Activated naive CD4-positive, alpha-beta T cell treated with anti-CD3 and anti-CD28 coated beads for 36 hours (primary cell): ENCODE data around the gene SP7. TPM values are rescaled to one million over a fixed set of nuclear protein-coding genes. Genes with fewer than 3 reads are reported as not detected.
"Not testable (repeated sequence)": the region's sequence is repeated elsewhere in the genome, so short reads cannot be mapped to it uniquely, and the experiment has no call there.

ENCODE experiments used
- CTCF ChIA-PET: fragments of 350-600 bp; sonication (Branson Sonifier 250); formaldehyde crosslinking; loops from one replicate; lab custom pipeline; 2021; ENCODE audit warnings: antibody characterized with exemption; lab: Charles Lee
- DNase-seq: peaks from one replicate; pipeline ENCODE4 v3.0.0-alpha.2; 2020
- H3K27ac Mint-ChIP-seq: one replicate; pipeline ENCODE4 v1.8.0; 2021; ENCODE audit warnings: mild to moderate bottlenecking, mixed read lengths
- H3K27me3 Mint-ChIP-seq: one replicate; pipeline ENCODE4 v1.8.0; 2021; ENCODE audit warnings: low read depth, mixed read lengths
- H3K36me3 Mint-ChIP-seq: one replicate; pipeline ENCODE4 v1.8.0; 2021; ENCODE audit warnings: low read depth, mixed read lengths
- H3K4me1 Mint-ChIP-seq: one replicate; pipeline ENCODE4 v1.8.0; 2021; ENCODE audit warnings: low read depth, mixed read lengths
- H3K4me3 Mint-ChIP-seq: one replicate; pipeline ENCODE4 v1.8.0; 2021; ENCODE audit warnings: mild to moderate bottlenecking, moderate library complexity, mixed read lengths
- H3K9me3 Mint-ChIP-seq: one replicate; pipeline ENCODE4 v1.8.0; 2021; ENCODE audit warnings: mixed read lengths
- intact Hi-C: fragments of 100-400 bp; cut with micrococcal nuclease; formaldehyde crosslinking; loops from one replicate; pipeline ENCODE4 v1.15.1; 2023
- total RNA-seq, 2 experiments: library from RNA; stranded (reverse); gene quantifications; one replicate each; pipeline ENCODE4 v1.2.3, GENCODE V29; 2021

Gene SP7
- total RNA-seq, 2 experiments from 2014 or later = not detected

DNA sequence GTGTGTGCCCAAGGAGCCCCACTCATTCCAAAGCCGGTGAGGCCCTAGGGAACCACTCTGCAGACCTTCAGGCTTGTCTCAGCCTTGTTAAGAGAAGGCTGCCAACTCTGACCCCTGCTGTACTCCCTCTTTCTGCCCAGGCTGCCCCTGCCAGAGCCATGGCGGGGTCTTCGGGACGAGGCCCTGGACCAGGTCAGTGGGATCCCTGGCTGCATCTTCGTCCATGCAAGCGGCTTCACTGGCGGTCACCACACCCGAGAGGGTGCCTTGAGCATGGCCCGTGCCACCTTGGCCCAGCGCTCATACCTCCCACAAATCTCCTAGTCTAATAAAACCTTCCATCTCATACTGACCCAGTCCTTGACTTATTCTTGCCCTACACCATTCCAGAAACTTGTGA is 29.3 kb downstream of the SP7 start:
- no peaks in the 10 kb centered on the region for H3K9me3 Mint-ChIP-seq
- no peak overlapping the region for H3K4me3 Mint-ChIP-seq
- no peak overlapping the region for H3K27ac Mint-ChIP-seq
- CTCF ChIA-PET = interaction anchor here (0.5 kb wide), 1 partner anchor 10 kb away, joined by 4 read pairs; no protein-coding TSS in a partner anchor
- intact Hi-C loops = no loop called here
- H3K27me3 Mint-ChIP-seq = no peaks in the 10 kb centered on the region
- DNase-seq = no peak
- peaks cover 15% of the 10 kb centered on the region for H3K4me1 Mint-ChIP-seq
- peaks cover 27% of the 10 kb centered on the region for H3K36me3 Mint-ChIP-seq

DNA sequence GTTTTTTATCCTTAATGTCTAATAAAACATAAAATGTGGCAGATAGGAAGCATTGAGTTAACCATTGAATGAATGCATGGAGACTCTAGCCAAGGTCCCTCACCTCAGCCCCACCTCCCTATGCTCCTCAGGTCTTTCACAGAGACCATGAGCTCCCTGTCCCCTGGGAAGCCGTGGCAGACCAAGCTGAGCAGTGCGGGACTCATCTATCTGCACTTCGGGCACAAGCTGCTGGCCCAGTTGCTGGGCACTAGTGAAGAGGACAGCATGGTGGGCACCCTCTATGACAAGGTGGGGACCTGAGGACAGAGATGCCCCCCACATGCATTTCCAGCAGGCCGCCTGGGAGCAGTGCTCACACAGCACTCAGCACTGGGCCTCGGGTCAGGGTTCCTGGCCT is 33.3 kb downstream of the SP7 start:
- H3K27ac Mint-ChIP-seq = peak overlapping the region; percentile 25
- H3K4me3 Mint-ChIP-seq = peak overlapping the region; percentile 0
- no peak for DNase-seq
- intact Hi-C loops = no loop called here
- no peaks in the 10 kb centered on the region for H3K27me3 Mint-ChIP-seq
- H3K9me3 Mint-ChIP-seq = no peaks in the 10 kb centered on the region
- peaks cover 44% of the 10 kb centered on the region for H3K36me3 Mint-ChIP-seq
- peaks cover 48% of the 10 kb centered on the region for H3K4me1 Mint-ChIP-seq
- CTCF ChIA-PET = interaction anchor here (0.6 to 3.3 kb wide), 4 partner anchors 19 to 236 kb away, joined by 3 to 23 read pairs (median 3); partner anchors contain the start of gene AAAS

DNA sequence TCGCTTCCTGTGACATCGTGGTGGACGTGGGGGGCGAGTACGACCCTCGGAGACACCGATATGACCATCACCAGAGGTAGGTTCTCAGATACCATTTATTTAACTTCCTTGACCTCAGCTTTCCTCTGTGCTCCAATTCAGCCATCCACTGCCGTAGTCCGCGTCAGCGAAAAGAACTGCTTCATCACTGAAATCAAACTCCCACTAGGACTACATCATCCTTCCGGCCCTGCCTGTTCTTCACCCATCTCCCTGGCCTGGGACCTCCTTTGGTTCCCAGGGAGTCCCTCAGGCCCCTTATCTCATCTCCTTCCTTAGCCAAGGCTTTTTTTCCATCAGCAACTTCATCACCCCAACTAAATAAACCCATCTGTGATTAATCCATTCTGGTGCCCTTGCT is 36.0 kb downstream of the SP7 start:
- no peak for DNase-seq
- Mint-ChIP-seq H3K27ac (peak overlapping the region; percentile 86), H3K27me3 (no peaks in the 10 kb centered on the region), H3K36me3 (peaks cover 50% of the 10 kb centered on the region), H3K9me3 (no peaks in the 10 kb centered on the region), H3K4me3 (peak overlapping the region; percentile 85), H3K4me1 (peaks cover 66% of the 10 kb centered on the region)
- CTCF ChIA-PET = interaction anchor here (2.6 to 6.6 kb wide), 2 partner anchors 22 to 87 kb away, joined by 39 read pairs; partner anchors contain the start of gene AAAS
- intact Hi-C loops = no loop called here

DNA sequence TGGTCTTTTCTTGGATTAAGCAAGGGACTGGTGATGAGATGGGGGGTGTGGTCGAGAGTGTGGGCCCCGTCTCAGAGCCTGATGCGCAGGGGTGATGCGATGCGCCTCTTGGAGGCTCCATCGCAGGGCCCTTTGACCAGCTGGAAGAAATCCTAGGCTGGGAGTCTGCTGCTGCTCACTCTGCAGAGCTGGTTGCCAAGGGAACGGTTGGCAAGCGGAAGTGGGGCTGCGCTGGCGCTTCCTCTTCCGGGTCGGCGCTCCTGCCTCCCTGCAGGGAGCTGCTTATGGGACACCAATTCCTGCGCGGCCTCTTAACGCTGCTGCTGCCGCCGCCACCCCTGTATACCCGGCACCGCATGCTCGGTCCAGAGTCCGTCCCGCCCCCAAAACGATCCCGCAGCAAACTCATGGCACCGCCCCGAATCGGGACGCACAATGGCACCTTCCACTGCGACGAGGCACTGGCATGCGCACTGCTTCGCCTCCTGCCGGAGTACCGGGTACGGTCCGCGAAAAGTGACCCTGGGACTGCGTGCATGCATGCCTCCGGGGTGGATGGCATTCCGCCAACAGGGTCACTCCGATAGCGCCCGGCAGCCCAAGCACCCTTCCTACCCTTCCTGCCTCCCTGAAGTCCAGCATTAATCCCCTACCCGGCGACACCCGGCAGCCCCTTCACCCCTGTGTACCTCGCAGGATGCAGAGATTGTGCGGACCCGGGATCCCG is 36.5 kb downstream of the SP7 start, which contains the start of gene MYG1:
Gene MYG1 (plus strand): TSS at position 242 of the 727 bp plus-strand sequence. CDS start 43 bp downstream, at position 285.
- CTCF ChIA-PET = interaction anchor here (0.6 to 6.6 kb wide), 9 partner anchors 22 to 383 kb away, joined by 3 to 39 read pairs (median 7); partner anchors contain the start of genes AAAS, CSAD and ZNF740

DNA sequence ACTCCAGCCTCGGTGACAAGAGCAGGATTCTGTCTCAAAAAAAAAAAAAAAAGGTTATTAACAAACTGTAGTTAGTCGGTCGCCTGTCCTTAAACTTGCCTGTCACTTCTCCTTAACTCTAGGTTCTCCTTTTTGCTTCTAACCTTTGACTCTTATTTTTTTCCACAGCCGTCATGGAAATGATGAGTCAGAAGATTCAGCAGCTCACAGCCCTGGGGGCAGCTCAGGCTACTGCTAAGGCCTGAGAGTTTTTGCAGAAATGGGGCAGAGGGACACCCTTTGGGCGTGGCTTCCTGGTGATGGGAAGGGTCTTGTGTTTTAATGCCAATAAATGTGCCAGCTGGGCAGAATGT is 37.1 kb downstream of the SP7 start:
- Mint-ChIP-seq H3K27ac (peak overlapping the region; percentile 86), H3K36me3 (peaks cover 52% of the 10 kb centered on the region), H3K4me3 (peak overlapping the region; percentile 85), H3K27me3 (no peaks in the 10 kb centered on the region), H3K4me1 (peaks cover 71% of the 10 kb centered on the region), H3K9me3 (no peaks in the 10 kb centered on the region)
- peak; percentile 61 for DNase-seq
- CTCF ChIA-PET = interaction anchor here (0.6 to 6.6 kb wide), 9 partner anchors 23 to 382 kb away, joined by 3 to 39 read pairs (median 7); partner anchors contain the start of genes AAAS, CSAD and ZNF740
- intact Hi-C loops = loop anchor here (1.0 to 5.0 kb wide), 5 partner anchors 9 to 428 kb away; partner anchors contain the start of genes CALCOCO1 and ESPL1

More for the DNA sequence above, 36.5 kb downstream of the SP7 start, which contains the start of gene MYG1:
- Mint-ChIP-seq H3K4me3 (peak within 1 kb of the TSS; percentile 85), H3K9me3 (no peaks in the 10 kb centered on the region), H3K27ac (peak within 1 kb of the TSS; percentile 86), H3K36me3 (peaks cover 50% of the 10 kb centered on the region), H3K27me3 (no peaks in the 10 kb centered on the region), H3K4me1 (peaks cover 71% of the 10 kb centered on the region)
- intact Hi-C loops = loop anchor here (1.0 to 5.0 kb wide), 5 partner anchors 9 to 428 kb away; partner anchors contain the start of genes CALCOCO1 and ESPL1
- DNase-seq = peak; percentile 89

DNA sequence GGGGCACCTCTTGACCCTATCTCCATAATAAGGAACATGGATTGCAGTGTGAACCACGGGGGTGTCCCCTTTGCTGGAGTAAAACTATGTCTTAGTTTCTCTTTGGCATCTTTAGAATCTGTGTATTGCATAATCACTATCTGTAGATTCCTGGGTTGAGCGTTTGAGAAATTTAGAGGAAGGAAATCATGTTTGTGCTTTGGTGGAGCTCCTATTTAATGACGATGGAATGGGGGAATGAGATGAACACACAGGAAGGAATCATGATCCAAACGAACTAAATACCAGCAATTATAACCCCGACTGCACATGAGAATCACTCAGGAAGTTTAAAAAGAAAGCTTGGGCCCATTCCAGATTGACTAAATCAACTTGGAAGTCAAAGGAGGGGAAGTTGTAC is 38.0 kb downstream of the SP7 start:
- H3K4me1 Mint-ChIP-seq = peaks cover 69% of the 10 kb centered on the region
- intact Hi-C loops = loop anchor here (5.0 kb wide), 1 partner anchor 429 kb away; the partner anchor contains the start of gene CALCOCO1
- H3K9me3 Mint-ChIP-seq = no peaks in the 10 kb centered on the region

DNA sequence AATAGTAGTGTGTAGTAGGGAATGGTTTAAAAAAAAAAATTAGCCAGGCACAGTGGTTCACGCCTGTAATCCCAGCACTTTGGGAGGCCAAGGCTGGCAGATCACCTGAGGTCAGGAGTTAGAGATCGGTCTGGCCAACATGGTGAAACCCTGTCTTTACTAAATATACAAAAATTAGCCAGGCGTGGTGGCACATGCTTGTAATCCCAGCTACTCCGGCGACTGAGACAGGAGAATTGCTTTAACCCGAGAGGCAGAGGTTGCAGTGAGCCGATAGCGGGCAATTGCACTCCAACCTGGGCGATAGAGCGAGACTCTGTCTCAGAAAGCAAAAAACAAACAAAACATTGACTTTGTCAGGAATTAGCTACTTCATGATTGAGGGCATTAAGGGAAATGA is 39.0 kb downstream of the SP7 start:
- Mint-ChIP-seq H3K4me1 (peaks cover 59% of the 10 kb centered on the region), H3K36me3 (peaks cover 58% of the 10 kb centered on the region), H3K27ac (peak overlapping the region; percentile 95), H3K4me3 (peak overlapping the region; percentile 34)
- CTCF ChIA-PET = interaction anchor here (0.8 to 6.6 kb wide), 5 partner anchors 24 to 218 kb away, joined by 3 to 39 read pairs (median 5); partner anchors contain the start of genes AAAS and ESPL1
- intact Hi-C loops = loop anchor here (5.0 kb wide), 1 partner anchor 430 kb away; the partner anchor contains the start of gene CALCOCO1
- H3K9me3 Mint-ChIP-seq, H3K27me3 Mint-ChIP-seq, DNase-seq: not testable (repeated sequence)

More for the DNA sequence above, 38.0 kb downstream of the SP7 start:
- DNase-seq = no peak
- peaks cover 58% of the 10 kb centered on the region for H3K36me3 Mint-ChIP-seq
- H3K27me3 Mint-ChIP-seq = no peaks in the 10 kb centered on the region
- H3K27ac Mint-ChIP-seq = peak overlapping the region; percentile 86
- CTCF ChIA-PET = interaction anchor here (0.6 to 6.6 kb wide), 5 partner anchors 24 to 242 kb away, joined by 3 to 39 read pairs (median 8); partner anchors contain the start of gene AAAS
- H3K4me3 Mint-ChIP-seq = no peak overlapping the region

DNA sequence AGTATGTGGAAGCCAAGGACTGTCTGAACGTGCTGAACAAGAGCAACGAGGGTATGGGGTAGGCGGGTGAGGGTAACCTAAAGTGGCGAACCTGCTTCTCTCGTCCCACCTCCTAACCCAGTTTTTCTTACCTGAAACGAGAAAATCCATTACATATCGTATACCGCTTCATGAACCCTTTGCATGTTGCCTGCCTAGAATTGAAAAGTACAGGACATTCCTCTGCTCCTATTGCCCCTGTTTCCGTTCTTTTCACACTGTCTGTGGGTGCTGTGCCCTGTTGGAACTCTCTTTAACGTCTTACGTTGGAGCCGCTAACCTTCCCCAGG is 40.3 kb downstream of the SP7 start:
- CTCF ChIA-PET = interaction anchor here (0.7 to 6.6 kb wide), 7 partner anchors 9 to 88 kb away, joined by 3 to 39 read pairs (median 5); partner anchors contain the start of genes AAAS and ESPL1
- peak overlapping the region; percentile 95 for H3K27ac Mint-ChIP-seq
- peaks cover 53% of the 10 kb centered on the region for H3K4me1 Mint-ChIP-seq
- no peaks in the 10 kb centered on the region for H3K9me3 Mint-ChIP-seq
- intact Hi-C loops = loop anchor here (1.0 to 5.0 kb wide), 10 partner anchors 28 to 431 kb away; partner anchors contain the start of genes CALCOCO1, CSAD, EIF4B and ESPL1
- no peak for DNase-seq
- H3K4me3 Mint-ChIP-seq = peak overlapping the region; percentile 98
- H3K36me3 Mint-ChIP-seq = peaks cover 58% of the 10 kb centered on the region
- H3K27me3 Mint-ChIP-seq = no peaks in the 10 kb centered on the region

DNA sequence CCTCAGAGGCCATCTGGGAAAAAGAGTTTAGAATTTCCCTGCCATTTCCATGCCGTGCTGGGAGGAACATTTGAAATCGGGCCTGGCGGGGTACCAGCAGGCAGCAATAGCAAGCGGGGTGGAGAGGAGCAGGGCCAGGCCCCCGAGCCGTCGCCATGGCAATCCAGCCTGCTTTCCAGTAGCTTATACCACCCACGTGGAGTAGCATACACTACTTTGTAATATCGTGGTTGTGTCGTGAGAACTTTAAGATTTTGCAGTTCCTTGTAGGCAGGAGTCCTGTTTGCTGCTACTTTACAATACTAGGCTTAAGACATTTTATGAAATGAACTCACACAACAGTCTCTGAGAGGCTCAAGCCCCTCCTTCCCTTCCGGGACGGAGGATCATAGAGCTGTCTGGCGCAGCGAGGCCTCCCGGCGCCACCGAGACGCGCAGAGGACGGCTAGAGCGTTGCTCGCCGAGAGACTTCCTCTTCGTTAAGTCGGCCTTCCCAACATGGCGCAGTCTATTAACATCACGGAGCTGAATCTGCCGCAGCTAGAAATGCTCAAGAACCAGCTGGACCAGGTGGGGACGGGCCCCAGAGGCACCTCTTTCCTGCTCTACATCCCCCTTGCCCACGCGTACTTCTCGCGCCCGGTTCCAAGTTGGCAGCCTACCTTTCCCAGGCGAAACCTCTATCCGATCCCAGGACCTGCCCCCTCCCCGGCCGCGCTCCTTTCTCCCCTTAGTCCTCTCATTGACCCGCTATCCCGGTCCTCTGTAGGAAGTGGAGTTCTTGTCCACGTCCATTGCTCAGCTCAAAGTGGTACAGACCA is 40.9 kb downstream of the SP7 start, which contains the start of gene PFDN5:
Gene PFDN5 (plus strand): TSS at position 473 of the 821 bp plus-strand sequence. CDS start 26 bp downstream, at position 499.
- peaks cover 59% of the 10 kb centered on the region for H3K36me3 Mint-ChIP-seq
- no peaks in the 10 kb centered on the region for H3K9me3 Mint-ChIP-seq
- peak within 1 kb of the TSS; percentile 95 for H3K27ac Mint-ChIP-seq
- peak; percentile 94 for DNase-seq
- intact Hi-C loops = loop anchor here (1.0 to 5.0 kb wide), 10 partner anchors 27 to 432 kb away; partner anchors contain the start of genes CALCOCO1, CSAD, EIF4B and ESPL1
- CTCF ChIA-PET = interaction anchor here (0.7 to 6.6 kb wide), 13 partner anchors 9 to 180 kb away, joined by 3 to 39 read pairs (median 4); partner anchors contain the start of genes AAAS and ESPL1
- peaks cover 53% of the 10 kb centered on the region for H3K4me1 Mint-ChIP-seq
- no peaks in the 10 kb centered on the region for H3K27me3 Mint-ChIP-seq
- peak within 1 kb of the TSS; percentile 98 for H3K4me3 Mint-ChIP-seq

DNA sequence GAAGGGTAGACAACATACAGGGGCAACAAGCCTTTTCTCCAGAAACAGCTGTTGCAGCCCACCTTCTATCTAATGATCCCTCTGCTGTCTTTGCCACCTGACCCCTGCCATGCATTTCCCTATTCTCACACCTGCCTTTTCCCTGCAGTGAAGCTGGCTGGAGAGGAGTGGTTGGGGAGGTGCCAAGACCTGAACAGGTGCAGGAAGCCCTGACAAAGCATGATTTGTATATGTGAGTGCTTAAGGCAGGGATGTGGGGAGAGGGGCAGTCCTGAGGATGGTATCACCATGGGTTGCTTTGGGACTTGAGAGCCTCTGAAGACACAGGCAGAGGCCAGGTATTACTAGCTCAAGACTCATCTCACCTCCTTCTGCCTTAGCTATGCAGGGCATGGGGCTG is 43.7 kb downstream of the SP7 start:
- Mint-ChIP-seq H3K36me3 (peaks cover 65% of the 10 kb centered on the region), H3K27ac (no peak overlapping the region), H3K27me3 (no peaks in the 10 kb centered on the region), H3K9me3 (no peaks in the 10 kb centered on the region), H3K4me3 (no peak overlapping the region), H3K4me1 (peaks cover 41% of the 10 kb centered on the region)
- intact Hi-C loops = no loop called here
- CTCF ChIA-PET = interaction anchor here (1.4 to 12.3 kb wide), 4 partner anchors 30 to 134 kb away, joined by 6 to 154 read pairs (median 18); partner anchors contain the start of gene AAAS
- DNase-seq = no peak

DNA sequence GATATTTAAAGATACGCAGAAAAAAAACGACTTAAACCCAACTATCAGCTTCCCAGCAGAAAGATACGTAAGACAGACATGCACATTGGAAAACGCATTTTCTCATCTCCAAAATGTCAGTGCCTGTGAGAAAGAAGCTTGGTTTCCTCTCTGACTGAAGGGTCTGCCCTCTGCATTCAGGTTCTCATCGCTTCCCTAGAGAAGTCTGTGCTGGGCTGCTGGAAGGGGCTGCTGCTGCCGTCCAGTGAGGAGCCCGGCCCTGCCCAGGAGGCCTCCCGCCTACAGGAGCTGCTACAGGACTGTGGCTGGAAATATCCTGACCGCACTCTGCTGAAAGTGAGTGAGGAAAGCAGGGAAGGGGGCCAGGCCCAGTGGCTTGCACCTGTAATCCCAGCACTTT is 45.5 kb downstream of the SP7 start:
- DNase-seq = peak; percentile 21
- peaks cover 70% of the 10 kb centered on the region for H3K36me3 Mint-ChIP-seq
- intact Hi-C loops = loop anchor here (1.0 kb wide), 1 partner anchor 9 kb away; the partner anchor contains the start of gene MYG1
- peak overlapping the region; percentile 84 for H3K27ac Mint-ChIP-seq
- no peaks in the 10 kb centered on the region for H3K9me3 Mint-ChIP-seq
- no peak overlapping the region for H3K4me3 Mint-ChIP-seq
- H3K27me3 Mint-ChIP-seq = no peaks in the 10 kb centered on the region
- H3K4me1 Mint-ChIP-seq = peaks cover 29% of the 10 kb centered on the region
- CTCF ChIA-PET = interaction anchor here (0.6 to 12.3 kb wide), 11 partner anchors 11 to 182 kb away, joined by 3 to 154 read pairs (median 5); partner anchors contain the start of genes AAAS, ESPL1 and ITGB7
